Fibroblast of skin of right quadriceps (primary cell): ENCODE results near the gene TNNC1.

Source experiments
- DNase-seq: peaks from one replicate; pipeline ENCODE4 v3.0.0-alpha.2; 2013

Gene TNNC1

GRCh38 chr3:52428151-52429005 is 25.5 kb downstream of the TNNC1 start:
- peak; percentile 69 for DNase-seq

GRCh38 chr3:52423173-52423572 is 30.7 kb downstream of the TNNC1 start:
- no peak for DNase-seq

- DNase-seq, result no peak
These were observed 31.2 kb downstream of the TNNC1 start for GRCh38 chr3:52422669-52423068.

GRCh38 chr3:52420388-52420787 is 33.5 kb downstream of the TNNC1 start:
- DNase-seq, result no peak

GRCh38 chr3:52415800-52416199 is 38.0 kb downstream of the TNNC1 start:
- DNase-seq, result no peak

- DNase-seq, result no peak
These were observed 45.4 kb downstream of the TNNC1 start for GRCh38 chr3:52408466-52408865.

- DNase-seq, result no peak
These were observed 46.1 kb downstream of the TNNC1 start for GRCh38 chr3:52407779-52408178.

GRCh38 chr3:52406791-52407510 is 46.9 kb downstream of the TNNC1 start:
- no peak for DNase-seq

GRCh38 chr3:52406231-52406661 is 47.6 kb downstream of the TNNC1 start:
- no peak for DNase-seq

GRCh38 chr3:52405601-52406110 is 48.2 kb downstream of the TNNC1 start:
- DNase-seq, result no peak

- no peak for DNase-seq
These were observed 48.8 kb downstream of the TNNC1 start for GRCh38 chr3:52405066-52405465.

GRCh38 chr3:52404391-52404790 is 49.5 kb downstream of the TNNC1 start:
- no peak for DNase-seq

GRCh38 chr3:52403955-52404354 is 49.9 kb downstream of the TNNC1 start:
- DNase-seq, result no peak

GRCh38 chr3:52403271-52403841 is 50.5 kb downstream of the TNNC1 start:
- DNase-seq, result no peak

GRCh38 chr3:52402706-52403270 is 51.1 kb downstream of the TNNC1 start:
- no peak for DNase-seq

GRCh38 chr3:52402101-52402521 is 51.7 kb downstream of the TNNC1 start:
- DNase-seq, result no peak

- no peak for DNase-seq
These were observed 52.3 kb downstream of the TNNC1 start for GRCh38 chr3:52401551-52401950.
